Renal cortex interstitium (tissue), 15 donors: Measurements from ENCODE around the gene ST8SIA6. TPM values are rescaled to one million over a fixed set of nuclear protein-coding genes. Genes with fewer than 3 reads are reported as not detected.
"Not testable (repeated sequence)": the region's sequence is repeated elsewhere in the genome, so short reads cannot be mapped to it uniquely, and the experiment has no call there.

Experiments
- DNase-seq, 11 donors: peaks; one replicate each; pipeline ENCODE4 v3.0.0-alpha.2; 2013; ENCODE audit warnings: low read depth in 9 of 11, low spot score in 4 of 11; ENCODE audit errors: extremely low read depth in 1 of 11
- long read RNA-seq, 16 experiments: transcript quantifications; one replicate each; lab custom pipeline, GENCODE V29; 2026
- polyA plus RNA-seq, 3 donors: library from polyadenylated mRNA; unstranded; fragments of 120-200 nt; gene quantifications; one replicate each; pipeline ENCODE4 v1.2.1, GENCODE V29; 2013; ENCODE audit not compliant: insufficient read length in 3 of 3

ST8SIA6 gene
- polyA plus RNA-seq: 1 to 10 TPM in 2 of 3 donors, under 1 TPM in 1; 0.93 to 1.6 (median 1.1) TPM
- long read RNA-seq, donor 1: 0 reads
- long read RNA-seq, donor 2: 0 reads
- long read RNA-seq, donor 3: 0 reads
- long read RNA-seq, donor 4: 0 reads
- long read RNA-seq, donor 5: 0 reads
- long read RNA-seq, donor 6: 0 reads
- long read RNA-seq, donor 7: 0 reads
- long read RNA-seq, donor 8: 0 reads
- long read RNA-seq, donor 9: 0 reads
- long read RNA-seq, donor 10: 0 reads
- long read RNA-seq, donor 11: 0 reads
- long read RNA-seq, donor 12: 0 reads
- long read RNA-seq, donor 13: 0 reads
- long read RNA-seq, donor 14: 0 reads
- long read RNA-seq, donor 15: 0 reads
- long read RNA-seq, donor 16: 0 reads

DNA sequence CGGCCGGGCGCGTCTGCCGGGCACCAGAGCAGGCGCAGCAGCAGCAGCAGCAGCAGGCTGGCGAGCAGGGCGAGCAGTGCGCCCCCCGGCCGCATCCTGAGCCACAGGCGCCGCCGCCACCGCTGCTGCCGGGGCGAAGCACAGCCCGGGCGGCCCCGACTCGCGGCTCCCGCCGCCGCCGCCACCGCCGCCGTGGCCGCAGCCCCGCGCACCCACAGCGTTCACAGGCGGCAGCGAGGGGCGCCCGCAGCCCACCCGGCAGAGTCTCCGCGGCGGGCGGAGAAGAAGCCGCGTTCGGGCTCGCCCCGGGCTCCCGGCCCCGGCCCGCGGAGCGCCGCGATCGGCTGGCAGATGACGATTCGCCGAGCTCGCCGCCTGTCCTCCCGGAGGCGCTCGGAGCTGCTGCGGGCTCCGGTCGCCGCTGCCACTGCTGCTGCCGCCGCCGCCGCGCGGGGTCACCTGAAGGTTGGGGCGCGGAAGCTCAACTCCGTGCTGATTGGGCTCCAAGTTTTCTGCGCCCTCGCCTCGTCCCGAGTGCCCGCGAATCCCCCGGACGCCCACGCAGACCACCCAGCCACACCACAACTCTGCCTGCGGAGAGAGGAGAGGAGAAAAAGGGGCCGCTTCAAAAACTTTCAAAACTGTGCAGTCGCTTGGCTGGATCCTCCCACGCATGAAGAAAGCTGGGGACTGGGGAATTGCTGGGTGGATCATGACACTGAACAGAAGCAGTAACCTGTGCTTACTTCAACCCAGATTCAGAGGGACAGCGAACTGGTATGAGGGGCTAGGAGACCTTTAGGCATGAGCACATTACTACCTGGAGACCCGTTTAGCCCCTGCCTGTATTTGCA lies at the start of gene ST8SIA6:
Gene ST8SIA6 (minus strand): TSS at position 435 of the 854 bp plus-strand sequence. CDS start 340 bp downstream, at position 95.
- DNase-seq: peak in 5 of 11 donors; percentile 20 to 55 (median 43)

DNA sequence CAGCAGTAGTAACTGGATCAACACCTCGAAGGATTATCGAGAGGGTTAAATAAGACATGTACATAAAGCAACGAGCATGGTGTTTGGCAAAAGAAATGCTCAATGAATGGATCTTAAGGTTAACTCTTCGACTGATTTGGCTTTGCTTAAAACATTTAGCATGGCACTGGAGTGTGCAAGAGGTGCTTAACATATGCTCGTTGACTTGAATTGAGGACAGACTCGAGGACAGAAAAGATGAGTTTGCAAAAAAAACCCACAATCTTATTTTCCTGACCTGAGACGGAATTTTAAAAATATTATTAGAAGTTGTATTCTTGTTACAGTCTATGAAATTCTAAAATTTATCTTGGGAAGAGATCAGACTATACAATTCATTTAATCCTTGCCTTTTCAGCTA lies 49.4 kb upstream of the ST8SIA6 start:
- DNase-seq: no peak

DNA sequence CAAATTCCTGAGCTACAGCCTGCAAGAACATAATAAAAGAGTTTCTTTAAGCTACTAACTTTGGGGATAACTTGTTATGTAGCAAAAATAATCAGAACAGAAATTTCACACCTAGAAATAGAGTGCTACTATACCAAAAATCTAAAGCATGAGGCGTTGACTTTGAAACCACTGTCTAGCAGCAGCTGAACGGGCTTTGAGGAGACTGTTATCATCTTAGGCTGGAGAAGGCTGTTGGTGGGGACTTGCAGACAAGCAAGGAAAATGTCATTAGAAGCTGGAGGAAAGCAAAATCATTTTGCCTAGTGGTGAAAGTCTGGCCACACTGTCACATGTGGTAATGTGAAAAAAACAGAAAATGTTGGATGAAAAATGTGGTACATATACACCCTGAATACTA lies 48.4 kb upstream of the ST8SIA6 start:
- no peak for DNase-seq

DNA sequence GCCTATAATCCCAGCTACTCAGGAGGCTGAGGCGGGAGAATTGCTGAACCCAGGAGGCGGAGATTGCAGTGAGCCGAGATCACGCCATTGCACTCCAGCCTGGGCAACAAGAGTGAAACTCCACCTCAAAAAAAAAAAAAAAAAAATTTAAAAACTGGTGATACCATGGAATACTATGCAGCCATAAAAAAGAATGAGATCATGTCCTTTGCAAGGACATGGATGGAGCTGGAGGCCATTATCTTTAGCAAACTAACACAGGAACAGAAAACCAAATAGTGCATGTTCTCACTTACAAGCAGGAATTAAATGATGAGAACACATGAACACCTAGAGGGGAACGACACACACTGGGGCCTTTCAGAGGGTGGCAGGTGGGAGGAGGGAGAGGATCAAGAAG lies 44.6 kb upstream of the ST8SIA6 start:
- DNase-seq: not testable (repeated sequence)

- DNase-seq: no peak
These were observed 43.1 kb upstream of the ST8SIA6 start for GRCh38 chr10:17497446-17498030.

DNA sequence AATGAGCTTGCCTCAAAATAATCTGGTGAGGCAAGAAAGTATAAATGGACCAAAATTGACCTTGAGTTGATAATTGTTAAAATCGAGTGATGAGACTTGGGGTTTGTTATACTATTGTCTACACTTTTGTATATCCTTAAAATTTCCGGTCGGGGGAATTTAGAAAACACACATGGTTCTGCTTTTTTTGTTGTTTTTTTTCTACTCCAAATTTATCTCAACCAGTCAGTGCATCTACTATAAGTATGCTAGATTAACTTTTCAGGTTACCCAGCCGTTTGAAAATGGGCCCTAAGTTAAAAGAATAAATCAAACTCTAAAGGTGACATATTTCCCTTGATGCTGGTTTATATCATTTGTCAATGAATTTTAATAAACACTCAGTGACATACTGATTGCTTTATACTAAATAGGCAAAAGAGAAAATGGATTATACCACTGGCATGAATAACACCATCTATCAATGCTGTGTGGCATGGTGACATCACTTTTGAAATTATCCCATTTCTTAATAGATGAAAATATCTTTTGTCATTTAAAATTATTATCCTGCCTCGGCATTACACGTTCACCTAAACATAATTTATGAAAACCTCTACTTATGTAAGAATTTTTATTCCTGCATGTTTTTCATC lies 40.3 kb upstream of the ST8SIA6 start:
- no peak for DNase-seq

- DNase-seq: peak in 1 of 11 donors; percentile 11
These were observed 34.5 kb upstream of the ST8SIA6 start for GRCh38 chr10:17488848-17489247.

DNA sequence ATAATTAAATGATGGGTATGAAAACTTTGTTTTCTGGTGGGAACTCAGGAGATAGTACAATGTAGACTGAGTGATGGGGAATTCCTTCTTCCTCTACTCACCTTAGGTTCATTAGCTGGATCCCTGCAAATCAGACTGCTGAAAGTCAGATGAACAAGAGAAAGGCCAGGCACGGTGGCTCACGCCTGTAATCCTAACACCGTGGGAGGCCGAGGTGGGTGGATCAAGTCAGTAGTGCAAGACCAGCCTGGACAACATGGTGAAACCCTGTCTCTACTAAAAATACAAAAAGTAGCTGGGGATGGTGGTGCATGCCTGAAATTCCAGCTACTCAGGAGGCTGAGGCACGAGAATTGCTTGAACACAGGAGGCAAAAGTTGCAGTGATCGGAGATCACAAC lies 28.7 kb upstream of the ST8SIA6 start:
- no peak for DNase-seq

DNA sequence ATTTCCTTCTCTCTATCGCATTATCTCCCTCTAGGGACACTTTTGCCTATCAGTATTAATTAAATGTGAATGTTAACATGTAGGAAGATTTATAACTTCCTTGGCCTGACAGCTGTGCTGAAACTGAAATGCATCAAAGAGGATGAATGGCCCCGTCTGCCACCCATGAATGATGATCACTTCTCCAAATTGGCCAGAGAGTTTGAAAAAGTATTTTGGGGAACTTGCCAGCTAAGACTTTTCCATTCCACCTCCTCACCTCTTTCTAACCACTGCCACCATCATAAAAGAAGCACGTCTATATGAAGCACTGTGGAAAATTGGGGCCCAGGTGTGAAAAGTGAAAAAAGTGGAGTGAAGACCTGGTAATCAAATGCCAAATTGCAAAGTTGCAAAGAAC lies 25.4 kb upstream of the ST8SIA6 start:
- no peak for DNase-seq

GRCh38 chr10:17479015-17479615 lies 24.7 kb upstream of the ST8SIA6 start:
- DNase-seq: no peak

DNA sequence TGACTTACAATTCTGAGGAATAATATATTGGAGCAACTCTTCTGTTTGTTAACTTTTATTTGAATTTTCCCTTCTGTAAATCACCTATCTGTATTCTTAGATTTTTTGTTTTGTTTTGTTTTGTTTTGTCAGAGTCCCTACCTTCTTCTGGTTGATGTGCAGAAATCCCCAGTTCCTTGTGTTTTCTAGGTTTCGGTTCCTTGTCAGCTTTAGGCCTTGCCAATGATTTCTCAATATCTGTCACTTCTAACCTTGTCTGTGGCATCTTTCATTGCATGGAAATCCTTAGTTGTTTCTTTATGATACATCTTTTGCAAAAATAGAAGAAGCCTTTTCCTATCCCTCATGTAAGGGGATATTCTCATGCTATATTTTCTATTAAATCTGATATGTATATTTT lies 21.7 kb upstream of the ST8SIA6 start:
- DNase-seq: no peak

GRCh38 chr10:17475661-17476060 lies 21.3 kb upstream of the ST8SIA6 start:
- no peak for DNase-seq

DNA sequence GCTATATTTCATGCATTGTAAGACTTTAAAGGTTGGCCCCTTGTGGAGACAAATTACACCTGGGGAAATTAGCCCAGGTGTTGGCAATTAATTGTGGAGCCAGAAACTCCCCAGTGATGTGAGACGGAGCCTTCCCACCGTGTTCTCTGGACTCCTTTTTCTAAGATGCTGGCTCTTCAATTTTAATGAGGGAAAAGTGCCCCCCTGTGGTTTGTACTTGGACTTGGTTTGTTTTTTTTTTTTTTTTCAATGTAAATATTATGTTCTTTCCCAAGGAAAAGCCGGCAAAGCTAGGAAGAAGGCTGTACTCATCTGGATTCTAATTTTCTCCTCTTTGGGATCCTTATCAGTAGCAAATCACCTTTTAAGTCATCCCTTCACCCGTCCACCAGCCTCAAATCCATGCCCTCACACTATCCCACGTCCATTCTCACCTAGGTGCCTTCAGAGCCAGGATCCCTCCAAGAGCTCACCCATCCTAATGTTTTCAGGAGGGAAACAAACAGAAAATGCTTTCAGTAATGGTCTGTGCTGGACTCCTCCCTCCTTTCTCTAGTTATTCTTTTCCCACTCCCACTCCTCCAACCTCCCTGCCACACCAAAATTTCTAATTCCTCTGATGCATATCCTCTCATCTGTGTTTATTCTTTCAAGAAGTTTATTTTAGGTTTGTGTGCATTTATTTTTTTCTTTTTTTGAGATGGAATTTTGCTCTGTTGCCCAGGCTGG lies 20.4 kb upstream of the ST8SIA6 start:
- DNase-seq: no peak

DNA sequence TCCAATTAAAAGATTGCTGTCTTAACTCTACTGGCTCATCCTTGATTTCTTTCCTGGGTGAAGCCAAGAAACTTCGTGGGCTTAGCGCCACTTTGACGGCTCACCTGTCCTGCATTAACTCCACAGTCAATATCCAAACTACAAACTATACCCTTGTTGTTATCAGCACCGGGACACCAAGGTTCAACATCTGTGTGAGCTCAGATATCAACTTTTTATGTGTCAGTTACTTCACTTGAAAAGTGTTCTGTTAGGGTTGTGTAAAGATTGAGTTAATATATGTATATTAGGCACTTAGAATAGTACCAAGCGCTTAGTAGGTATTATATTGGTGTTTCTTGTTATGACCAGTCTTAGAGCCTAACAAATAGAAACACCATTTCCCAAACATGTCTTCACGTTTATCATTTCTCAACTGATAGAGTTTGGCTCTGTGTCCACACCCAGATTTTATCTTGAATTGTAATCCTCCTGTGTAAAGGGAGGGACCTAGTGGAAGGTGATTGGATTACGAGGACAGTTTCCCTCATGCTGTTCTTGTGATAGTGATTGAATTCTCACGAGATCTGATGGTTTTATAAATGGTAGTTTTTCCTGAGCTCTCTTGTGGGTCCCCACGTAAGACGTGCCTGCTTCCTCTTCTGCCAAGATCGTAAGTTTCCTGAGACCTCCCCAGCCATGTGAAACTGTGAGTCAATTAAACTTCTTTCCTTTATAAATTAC lies 19.0 kb upstream of the ST8SIA6 start:
- no peak for DNase-seq

GRCh38 chr10:17472481-17473227 lies 18.3 kb upstream of the ST8SIA6 start:
- no peak for DNase-seq

- DNase-seq: no peak
These were observed 15.9 kb upstream of the ST8SIA6 start for GRCh38 chr10:17470246-17470645.
